ENCODE results near the gene FREM2.

FREM2 gene

DNA sequence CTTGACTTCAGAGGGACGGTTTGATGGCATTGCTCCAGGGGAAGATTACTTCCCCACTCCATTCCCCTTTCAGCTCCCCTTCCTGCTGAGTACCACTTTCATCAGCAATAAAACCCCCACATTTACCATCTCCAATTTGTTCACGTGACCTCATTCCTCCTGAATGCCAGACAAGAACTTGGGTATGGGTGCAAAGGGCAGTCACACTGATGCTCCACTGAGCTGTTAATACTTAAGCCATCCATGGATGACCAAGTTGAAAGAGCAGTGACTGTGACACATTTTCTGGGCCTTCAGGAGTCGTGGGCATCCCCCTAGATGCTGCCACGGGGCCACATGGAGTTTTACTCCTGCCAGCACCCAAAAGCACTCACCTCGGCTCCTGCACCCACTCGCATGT is 210.6 kb downstream of the FREM2 start:
- DNase-seq (ENCODE audit: low read depth): no peak

GRCh38 chr13:38898481-38898880 is 211.6 kb downstream of the FREM2 start:
- DNase-seq (ENCODE audit: low read depth): no peak

- no peak for DNase-seq (ENCODE audit: low read depth)
Observed at GRCh38 chr13:38899571-38899970, 212.7 kb downstream of the FREM2 start.

GRCh38 chr13:38900188-38900587 is 213.3 kb downstream of the FREM2 start:
- DNase-seq (ENCODE audit: low read depth): no peak

DNA sequence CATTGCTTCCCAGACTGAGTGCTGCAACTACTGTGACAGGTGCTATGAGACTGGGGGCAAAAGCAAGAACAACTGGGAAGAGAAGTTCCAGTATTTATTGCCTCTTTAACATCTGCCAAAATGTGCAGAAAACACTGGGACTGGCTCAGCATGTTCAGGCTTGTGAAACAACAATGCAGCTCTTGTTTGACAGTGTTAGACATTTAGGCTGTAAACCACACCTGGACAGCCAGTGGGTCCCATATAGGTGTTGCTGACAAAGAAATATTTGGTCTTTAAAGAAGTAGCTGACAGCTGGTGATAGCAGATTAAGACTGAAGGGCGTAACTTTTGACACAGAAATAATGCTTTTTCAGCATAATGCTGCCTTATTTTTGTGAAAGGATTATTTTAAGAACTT is 215.7 kb downstream of the FREM2 start:
- DNase-seq (ENCODE audit: low read depth): no peak

DNA sequence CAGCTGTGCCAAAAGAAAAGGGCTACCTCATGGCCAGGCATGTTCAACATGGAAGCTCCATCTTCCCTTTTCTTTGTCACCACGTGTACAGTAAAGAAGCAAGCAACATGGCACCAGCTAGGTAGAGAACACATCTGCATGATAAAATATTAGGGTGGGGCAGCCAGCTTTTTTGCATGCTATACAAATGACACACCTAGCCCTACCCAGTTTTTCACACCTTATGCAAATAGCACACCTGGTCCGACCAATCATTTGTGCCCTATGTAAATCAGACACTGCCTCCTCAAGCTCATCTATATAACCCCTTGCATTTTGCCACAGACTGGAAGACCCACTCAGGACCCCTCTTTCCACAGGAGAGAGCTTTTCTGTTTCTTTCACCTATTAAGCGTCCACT is 218.2 kb downstream of the FREM2 start:
- DNase-seq (ENCODE audit: low read depth): no peak

GRCh38 chr13:38905861-38906260 is 219.0 kb downstream of the FREM2 start:
- DNase-seq (ENCODE audit: low read depth): no peak

- no peak for DNase-seq (ENCODE audit: low read depth)
Observed at GRCh38 chr13:38908574-38908973, 221.7 kb downstream of the FREM2 start.

DNA sequence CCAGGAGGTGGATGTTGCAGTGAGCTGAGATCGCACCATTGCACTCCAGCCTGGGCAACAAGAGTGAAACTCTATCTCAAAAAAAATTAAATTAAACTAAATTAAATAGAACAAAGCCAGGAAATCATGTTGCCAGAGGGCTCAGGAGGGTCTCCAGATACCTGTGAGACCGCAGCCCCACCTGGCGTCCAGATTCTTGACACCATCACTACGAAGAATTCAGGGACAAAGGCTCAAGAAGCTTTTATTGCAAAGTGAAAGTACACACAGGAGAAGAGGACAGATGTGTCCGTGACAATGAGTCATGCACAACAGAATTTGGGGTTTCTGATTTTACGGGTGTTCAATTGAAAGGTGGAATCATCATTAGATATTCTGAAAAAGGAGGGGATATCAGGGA is 227.2 kb downstream of the FREM2 start:
- DNase-seq (ENCODE audit: low read depth): no peak

DNA sequence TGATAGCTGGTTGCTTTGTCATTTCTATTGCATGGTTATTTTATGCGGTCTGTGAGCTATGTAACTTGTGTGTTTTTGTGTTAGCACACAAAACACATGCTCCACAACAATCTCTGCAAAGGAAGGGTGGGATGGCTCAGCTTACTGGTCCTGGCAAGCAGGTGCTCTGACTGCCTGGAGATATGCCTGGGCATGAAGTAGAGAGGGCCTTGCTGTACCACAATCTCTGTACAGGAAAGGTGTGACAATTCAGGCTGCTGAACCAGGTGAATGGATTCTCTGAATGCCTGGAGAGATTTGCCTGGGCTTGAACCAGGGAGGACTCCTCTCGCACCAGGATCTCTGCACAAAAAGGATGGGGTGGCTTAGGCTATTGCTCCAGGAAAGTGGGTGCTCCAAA is 234.2 kb downstream of the FREM2 start:
- no peak for DNase-seq (ENCODE audit: low read depth)

GRCh38 chr13:38922170-38922569 is 235.3 kb downstream of the FREM2 start:
- no peak for DNase-seq (ENCODE audit: low read depth)

DNA sequence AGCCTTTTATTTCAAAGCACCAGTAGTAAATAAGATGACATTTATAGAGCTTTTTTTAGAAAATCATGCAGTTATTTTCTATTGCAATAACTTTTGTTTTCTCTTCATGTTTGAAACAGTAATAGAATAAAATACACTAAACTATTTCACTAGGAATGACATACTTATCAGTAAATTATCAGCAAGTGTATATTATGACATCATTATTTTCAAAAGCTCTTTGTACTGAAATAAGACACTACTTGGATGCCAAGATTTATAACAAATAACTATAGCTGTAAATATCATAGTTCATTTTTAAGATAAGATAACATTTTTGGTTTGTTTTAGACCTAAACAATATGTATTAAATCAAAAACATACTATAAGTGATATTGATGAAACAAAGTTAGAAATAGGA is 246.9 kb downstream of the FREM2 start:
- DNase-seq (ENCODE audit: low read depth): no peak

Measured in HS-5 (cell line).